ENCODE results near the gene KL.

DNA sequence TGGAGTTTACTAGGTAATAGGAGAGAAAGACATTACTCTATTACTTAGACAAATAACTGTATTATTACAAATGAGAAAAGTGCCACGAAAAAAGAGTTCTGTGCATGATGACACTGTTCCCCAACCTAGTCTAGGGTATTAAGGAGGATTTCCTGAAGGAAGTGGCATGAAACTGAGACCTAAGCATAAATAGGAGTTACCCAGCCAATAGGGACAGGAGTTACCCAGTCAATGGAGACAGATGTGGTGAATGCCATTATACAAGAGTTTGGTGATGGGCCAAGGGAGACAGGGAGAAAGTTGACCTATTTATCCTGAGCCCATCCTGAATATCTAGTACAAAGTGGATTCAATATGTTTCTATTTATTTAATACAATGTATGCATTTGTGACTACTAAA lies 65.4 kb downstream of the KL start:
- TF ChIP-seq ZNF274 (IDR thresholded peaks at IDR 0.05; ENCODE audit: low read depth, low read length) = no peak
- TF ChIP-seq YY1 (IDR thresholded peaks at IDR 0.05; ENCODE audit: insufficient read depth, insufficient read length) = no peak
